GM18498 (cell line): ENCODE measurements around the gene BRD9.

ENCODE experiments used
- ATAC-seq: cut with Tn5 transposase; IDR thresholded peaks from one replicate; pipeline ENCODE4 v1.9.1; 2021; ENCODE audit warnings: mild to moderate bottlenecking, moderate library complexity; ENCODE audit not compliant: unreplicated experiment

The BRD9 gene

GRCh38 chr5:905139-905642 lies 12.6 kb upstream of the BRD9 start:
- ATAC-seq = no peak

- no peak for ATAC-seq
Measured at GRCh38 chr5:903756-904096, 11.1 kb upstream of the BRD9 start.

DNA sequence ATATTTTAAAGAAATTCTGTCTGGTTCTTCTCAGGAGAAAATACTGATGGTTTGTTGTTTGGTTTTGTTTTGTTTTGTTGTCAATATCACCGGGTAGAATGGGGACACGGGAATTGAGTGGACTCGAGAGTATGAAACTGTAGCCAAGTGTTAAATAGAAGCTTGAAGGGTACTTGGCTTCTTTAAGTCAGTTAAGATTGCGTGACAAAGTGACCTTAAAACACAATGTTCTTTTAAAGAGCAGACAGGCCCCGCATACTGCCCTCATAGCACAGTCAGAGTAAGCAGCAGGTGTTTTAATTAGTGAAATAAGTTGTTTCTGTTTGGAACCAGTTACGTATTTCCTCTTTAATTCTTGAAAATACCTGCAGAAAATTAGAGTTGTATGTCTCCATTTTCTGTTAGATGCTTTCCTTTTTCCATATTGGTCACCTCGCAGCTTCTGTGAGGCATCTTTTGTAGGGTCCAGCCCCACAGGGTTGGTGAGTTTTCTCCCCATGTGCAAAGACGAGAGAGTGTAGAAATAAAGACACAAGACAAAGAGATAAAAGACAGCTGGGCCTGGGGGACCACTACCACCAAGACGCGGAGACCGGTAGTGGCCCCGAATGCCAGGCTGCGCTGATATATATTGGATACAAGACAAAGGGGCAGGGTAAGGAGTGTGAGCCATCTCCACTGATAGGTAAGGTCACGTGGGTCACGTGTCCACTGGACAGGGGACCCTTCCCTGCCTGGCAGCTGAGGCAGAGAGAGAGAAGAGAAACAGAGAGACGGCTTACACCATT lies 9.7 kb upstream of the BRD9 start:
- ATAC-seq = no peak

DNA sequence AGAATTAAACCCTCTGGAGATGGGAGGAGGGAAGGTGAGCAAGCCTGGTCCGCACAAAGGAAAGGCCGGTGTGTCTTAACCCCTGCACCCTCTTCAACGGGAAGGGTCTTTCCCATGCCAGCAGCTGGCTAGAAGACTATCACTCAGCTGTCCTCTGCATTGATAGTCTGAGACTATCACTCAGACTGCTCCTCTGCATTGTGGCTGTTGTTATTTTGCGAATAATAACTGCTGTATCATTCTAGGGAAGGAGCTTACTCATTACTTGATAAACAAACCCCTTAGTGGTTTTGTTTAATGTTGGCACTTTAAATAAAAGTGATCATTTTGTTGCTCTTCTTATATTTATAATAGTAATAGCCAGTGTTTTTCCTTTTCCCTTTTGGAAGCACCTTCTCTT lies 8.2 kb upstream of the BRD9 start:
- no peak for ATAC-seq

- no peak for ATAC-seq
Measured at GRCh38 chr5:893711-894110, 1.1 kb upstream of the BRD9 start.

DNA sequence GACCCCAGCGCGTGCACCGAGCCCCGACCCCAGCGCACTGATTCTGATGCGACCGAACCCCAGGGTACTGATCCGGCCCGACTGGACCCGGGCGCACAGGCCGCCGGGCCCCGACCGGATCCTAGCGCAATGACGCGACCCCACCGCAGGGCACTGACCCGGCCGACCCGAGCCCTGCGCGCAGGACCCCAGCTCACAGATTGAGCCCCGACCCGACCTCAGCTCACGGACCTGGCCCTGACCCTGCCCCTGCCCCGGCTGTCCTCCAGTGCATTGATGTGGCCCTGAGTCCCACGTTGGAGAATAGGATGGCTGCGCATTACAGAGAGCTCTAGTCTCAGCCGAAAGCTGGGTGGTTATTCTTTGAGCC lies 521 bp upstream of the BRD9 start:
- ATAC-seq = peak; percentile 18

GRCh38 chr5:891837-892393 lies 686 bp downstream of the BRD9 start:
- peak; percentile 9 for ATAC-seq

DNA sequence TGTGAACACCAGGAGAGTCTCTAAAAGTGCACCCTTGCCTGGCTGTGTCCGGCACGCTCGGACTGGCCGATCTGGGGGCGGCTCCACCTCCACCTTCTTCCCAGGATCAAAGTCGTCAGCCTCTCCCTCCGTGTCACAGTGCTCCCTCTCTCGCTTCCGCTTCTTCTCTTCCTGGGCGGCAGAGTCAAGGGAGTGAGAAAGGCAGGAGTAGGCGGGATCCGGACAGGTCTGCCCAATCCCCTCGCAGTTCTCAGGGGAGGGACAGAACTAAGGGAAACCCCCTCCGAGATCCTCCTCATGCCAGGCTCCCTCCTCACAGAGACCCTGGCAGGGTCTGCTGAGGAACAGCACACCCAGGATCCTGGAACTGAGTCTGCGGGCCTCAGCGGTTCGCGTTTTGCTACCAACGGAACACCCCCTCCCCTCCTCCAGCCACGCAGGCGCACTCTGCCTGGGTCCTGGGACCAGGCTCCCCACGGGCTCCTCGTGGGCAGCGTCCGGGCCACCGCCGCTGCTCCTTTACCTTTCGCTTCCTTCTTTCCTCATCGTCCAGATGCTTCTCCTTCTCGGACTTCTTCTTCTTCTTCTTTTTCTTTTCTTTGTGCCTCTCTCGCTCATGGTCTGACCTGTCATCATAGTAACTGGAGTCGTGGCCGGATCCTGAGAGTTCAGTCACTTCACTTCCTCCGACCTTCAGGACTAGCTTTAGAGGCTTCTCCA lies 1.3 kb downstream of the BRD9 start:
- no peak for ATAC-seq

GRCh38 chr5:889075-889710 lies 3.4 kb downstream of the BRD9 start:
- ATAC-seq = no peak

DNA sequence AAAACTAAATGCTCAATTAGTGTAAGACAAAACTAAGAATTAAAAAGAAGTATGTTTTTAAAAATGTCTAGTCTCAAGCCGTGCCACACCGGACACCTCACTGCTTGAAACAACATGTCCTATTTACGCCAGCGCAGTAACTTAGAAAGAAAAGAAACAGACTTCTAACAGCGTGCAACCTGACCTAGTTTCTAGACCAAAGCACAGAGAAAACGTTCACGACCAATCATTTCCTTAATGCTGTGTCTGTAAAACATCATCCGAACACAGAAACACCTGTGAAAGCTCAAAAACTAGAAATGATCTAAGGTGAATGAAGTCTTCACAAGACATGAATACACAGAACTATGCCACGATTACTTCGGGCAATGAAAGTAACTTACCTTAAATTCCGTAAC lies 4.0 kb downstream of the BRD9 start:
- ATAC-seq = no peak

GRCh38 chr5:887947-888637 lies 4.5 kb downstream of the BRD9 start:
- ATAC-seq = no peak

GRCh38 chr5:886716-887325 lies 5.8 kb downstream of the BRD9 start:
- no peak for ATAC-seq

DNA sequence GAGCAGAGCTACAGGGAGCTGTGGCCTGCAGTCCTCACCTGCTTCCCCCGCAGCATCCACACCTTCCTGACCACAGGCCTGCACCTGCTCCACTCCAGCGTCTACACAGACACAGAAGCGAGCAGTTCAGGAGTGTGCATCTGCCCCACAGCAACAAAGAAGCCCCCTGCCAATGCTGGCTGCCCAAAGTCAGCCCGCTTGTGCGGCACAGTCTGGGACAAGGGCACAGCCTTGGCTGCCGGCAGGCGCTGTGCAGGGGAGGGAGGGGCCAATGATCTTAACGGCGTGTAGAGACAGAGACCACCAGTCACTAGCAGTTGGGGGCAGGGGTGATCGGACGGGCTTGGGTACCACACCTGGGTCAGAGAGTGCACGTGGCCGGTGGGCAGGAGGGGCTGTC lies 6.6 kb downstream of the BRD9 start:
- ATAC-seq = no peak

DNA sequence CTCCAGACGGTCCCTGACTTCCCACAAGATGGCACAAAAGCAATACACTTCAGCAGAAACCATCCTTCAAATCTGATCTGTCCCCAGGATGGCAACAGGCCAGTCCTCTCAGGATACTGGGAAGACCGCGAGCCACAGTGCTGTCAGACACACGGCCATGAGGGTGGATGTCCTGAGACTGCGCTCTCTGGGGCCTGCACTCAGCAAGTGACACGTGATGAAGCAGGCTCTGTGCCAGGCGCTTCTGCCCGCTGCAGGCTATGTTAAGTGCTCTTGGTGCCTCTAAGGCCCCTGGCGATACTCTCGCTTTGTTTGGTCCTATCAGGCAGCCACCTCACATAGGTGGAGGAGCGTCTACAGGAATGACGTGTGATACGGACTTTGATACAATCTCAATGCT lies 7.1 kb downstream of the BRD9 start:
- no peak for ATAC-seq

- no peak for ATAC-seq
Measured at GRCh38 chr5:885127-885442, 7.5 kb downstream of the BRD9 start.

DNA sequence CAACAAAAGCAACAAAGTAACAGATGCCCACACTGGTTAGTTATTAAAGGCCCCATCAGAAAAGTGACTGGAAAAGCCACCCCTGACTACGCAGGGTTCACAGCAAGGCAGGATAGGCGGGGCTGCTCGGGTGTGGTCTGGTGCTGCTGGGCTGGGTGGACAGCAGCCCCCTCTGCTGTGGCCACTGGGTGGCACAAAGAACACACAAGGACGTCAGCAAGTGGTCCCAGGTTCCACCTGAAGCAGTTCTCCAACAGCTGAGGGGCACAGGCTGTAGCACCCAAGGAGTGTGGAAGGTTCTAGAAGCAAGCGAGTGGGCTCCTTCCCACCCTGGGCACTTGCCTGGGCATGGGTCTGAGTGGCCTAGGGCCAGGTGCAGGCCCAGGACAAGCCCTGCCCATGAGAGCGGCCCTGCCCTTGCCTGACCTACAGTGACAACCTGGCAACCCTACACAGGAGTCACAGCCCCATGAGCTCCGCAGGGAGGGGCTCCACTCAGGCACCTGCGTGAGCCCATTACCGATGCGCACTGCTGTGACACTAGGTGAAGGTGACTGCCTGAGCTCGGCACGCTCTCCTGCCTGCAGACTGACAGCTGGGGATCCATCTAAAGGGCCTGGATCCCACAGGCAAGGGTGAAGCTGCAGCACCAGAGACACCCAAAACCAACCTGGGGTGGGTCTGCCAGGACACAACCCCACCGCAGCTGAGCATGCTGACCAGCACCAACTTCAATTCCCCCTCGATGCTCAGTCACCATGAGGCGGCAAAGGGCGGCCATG lies 8.1 kb downstream of the BRD9 start:
- no peak for ATAC-seq

GRCh38 chr5:883475-884181 lies 9.0 kb downstream of the BRD9 start:
- no peak for ATAC-seq

DNA sequence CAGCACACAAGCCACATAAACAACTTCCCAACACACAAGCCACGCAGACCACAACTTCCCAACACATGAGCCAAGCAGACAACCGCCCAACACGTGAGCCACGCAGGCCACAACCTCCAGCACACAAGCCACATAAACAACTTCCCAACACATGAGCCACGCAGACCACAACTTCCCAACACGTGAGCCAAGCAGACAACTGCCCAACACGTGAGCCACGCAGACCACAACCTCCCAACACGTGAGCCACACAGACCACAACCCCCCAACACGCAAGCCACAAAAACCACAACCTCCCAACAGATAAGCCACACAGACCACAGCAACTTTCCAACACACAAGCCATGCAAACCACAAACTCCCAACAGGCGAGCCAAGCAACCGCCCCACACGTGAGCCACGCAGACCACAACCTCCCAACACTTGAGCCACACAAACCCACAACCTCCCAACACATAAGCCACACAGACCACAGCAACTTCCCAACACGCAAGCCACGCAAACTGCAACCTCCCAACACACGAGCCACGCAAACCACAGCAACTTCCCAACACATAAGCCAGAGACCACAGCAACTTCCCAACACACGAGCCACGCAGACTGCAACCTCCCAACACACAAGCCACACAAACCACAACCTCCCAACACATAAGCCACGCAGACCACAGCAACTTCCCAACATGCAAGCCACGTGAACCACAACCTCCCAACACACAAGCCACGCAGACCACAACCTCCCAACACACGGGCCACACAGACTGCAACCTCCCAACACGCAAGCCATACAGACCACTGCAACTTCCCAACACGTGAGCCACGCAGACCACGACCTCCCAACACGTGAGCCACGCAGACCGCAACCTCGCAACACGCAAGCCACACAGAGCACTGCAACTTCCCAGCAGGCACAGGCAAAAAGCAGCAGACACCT lies 10.1 kb downstream of the BRD9 start:
- no peak for ATAC-seq
